ENCODE results near the gene ELMOD3.
A peak's percentile ranks its signal among the peaks of the same experiment; 100 is the strongest.

The ELMOD3 gene

DNA sequence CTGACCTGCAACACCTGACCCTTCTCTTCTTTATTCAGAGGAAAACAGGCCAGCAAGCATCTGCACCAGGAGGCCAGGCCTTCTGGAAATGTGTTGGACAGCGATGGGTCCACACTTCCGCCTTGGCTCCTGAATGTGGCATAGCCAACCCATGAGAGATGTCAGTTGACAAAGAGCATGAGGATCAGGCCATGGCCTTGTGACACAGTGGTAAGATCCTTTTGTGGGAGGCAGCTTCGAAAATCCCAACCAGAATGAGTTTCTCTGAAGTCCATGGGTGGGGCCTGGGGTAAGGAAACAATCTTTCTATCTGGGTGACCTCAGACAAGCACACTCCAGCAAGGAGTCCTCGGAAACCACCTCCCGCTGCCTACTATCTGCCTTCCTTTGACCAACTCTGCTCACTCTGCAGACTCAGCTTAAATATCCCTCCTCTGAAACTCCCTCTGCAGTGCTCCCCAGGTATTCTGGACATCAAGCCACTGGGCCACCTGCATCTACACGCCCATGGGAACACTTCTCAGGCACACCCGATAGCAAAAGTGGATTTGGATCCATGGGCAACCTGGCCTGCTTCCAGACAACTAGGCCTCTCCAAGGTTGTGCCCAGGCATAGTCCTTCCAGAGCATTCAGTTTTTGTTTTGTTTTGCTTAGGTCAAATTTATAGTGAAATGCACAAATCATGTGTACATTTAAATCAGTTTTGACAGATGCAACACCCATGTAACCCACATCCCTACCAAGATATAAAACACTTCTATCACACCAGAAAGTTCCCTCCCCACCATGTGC, 60.4 kb downstream of the ELMOD3 start:
- TF ChIP-seq, protein P1, sequence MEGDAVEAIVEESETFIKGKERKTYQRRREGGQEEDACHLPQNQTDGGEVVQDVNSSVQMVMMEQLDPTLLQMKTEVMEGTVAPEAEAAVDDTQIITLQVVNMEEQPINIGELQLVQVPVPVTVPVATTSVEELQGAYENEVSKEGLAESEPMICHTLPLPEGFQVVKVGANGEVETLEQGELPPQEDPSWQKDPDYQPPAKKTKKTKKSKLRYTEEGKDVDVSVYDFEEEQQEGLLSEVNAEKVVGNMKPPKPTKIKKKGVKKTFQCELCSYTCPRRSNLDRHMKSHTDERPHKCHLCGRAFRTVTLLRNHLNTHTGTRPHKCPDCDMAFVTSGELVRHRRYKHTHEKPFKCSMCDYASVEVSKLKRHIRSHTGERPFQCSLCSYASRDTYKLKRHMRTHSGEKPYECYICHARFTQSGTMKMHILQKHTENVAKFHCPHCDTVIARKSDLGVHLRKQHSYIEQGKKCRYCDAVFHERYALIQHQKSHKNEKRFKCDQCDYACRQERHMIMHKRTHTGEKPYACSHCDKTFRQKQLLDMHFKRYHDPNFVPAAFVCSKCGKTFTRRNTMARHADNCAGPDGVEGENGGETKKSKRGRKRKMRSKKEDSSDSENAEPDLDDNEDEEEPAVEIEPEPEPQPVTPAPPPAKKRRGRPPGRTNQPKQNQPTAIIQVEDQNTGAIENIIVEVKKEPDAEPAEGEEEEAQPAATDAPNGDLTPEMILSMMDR (IDR thresholded peaks at IDR 0.05; ENCODE audit: control insufficient read depth, extremely low read depth, insufficient read depth), result no peak
- H3K4me3 ChIP-seq (ENCODE audit: low read depth, low read length), result no peak overlapping the region
- DNase-seq (ENCODE audit: low read depth), result no peak

DNA sequence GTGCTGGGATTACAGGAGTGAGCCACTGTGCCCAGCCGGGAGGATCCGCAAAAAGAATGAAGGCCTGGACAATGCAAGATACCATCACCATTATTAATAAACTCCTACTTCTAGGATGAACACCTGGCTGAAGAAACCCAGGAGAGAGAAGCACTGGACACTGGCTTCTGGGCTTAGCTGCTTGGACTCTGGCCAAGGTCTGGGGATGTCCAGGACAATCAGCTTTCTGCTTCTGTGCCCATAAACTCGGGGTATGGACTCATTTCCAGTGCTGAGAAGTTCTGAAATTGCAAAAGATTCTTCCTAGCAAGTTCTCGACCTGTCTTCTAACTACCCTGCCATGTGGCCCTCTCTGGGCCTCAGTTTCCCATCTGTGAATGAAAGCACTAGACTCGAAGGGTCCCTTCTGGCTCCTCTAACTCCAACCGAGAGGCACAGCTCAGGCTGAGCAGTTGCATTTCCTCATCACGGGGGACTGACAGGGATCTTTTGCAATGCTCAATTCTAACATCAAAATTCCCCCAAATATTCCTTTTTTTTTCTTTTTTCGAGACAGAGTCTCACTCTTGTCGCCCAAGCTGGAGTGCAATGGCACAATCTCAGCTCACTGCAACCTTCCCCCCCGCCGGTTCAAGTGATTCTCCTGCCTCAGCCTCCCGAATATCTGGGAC, 61.5 kb downstream of the ELMOD3 start:
- no peak for DNase-seq (ENCODE audit: low read depth)
- no peak overlapping the region for H3K4me3 ChIP-seq (ENCODE audit: low read depth, low read length)
- TF ChIP-seq, protein P1 (IDR thresholded peaks at IDR 0.05; ENCODE audit: control insufficient read depth, extremely low read depth, insufficient read depth), result no peak

DNA sequence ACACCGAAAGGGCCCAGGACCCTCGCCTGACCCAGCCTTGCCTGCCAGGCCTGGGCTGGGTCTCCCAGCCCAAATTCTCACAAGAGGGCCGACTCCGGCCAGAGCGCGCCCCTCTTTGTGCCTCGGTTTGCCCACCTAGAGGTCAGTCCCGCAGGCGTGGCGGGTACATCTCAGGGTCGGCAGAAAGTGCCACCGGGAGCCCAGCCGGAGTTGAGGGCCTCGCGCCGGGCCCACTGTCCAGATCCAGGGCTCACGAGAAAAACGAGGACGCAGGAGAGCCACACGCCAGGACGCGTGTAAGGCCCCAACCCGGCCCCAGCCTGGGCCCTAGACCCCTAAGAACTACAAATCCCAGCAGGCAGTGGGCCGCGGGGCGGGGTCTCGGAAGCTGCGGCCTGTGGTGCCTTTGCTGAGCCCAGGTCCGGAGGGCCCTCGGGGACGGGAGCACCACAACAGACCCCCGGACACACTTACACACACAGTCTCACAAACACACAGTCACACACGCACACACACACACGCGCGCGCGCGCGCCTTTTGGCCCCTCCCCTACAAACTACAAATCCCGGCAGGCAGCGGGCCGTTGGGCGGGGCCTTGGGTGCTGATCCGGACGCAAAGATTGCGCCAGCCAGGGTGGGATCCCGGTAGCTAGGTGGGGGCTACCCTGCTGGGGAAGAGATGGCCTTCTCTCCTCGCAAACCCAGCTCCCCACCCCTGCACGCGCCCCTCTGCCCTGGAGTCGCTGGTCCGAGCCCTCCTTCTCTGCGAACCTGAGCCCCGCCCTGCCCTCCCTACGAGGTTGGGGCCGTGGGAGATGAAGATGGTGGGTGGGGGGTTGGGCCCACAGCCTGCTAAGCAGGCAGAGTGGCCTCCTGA, 63.8 kb downstream of the ELMOD3 start, which contains the start of gene SH2D6:
TSS of gene SH2D6 (plus strand) at position 583 of the 877 bp plus-strand sequence. CDS start 10,752 bp downstream, outside the sequence.
- H3K4me3 ChIP-seq (ENCODE audit: low read depth, low read length), result peak within 1 kb of the TSS; percentile 67
- TF ChIP-seq, protein P1 (IDR thresholded peaks at IDR 0.05; ENCODE audit: control insufficient read depth, extremely low read depth, insufficient read depth), result no peak
- no peak for DNase-seq (ENCODE audit: low read depth)

DNA sequence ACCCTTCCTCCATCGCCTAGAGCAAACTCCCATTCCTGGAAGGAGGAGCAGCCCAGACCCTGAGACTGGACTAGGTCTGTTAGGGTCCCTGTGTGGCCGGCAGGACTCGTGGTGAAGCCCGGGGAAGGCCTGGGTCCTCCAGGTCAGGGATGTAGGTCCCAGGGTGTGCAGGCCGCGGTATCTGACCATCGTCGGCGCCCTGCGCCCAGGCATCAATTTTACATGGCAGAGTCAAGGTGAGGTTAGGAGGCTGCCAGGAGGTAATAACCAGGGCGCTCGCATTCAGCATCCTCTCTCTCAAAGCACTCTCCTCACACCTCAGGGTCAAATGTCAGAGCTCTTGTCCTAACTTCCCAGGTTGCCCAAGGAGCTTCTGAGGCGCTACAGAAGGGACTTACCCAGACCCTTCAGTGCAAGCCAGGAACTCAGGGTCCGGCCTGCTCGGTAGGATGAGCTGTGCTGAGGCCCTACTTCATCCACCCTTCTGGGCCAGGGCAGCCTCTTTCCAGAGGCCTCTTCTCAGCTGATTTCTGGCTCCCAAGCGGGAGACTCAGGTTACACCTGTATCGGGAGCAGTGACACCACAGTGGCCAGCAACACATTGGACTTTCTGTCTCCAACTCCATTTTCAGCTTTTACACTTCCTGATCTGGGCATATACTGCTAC, 64.6 kb downstream of the ELMOD3 start:
- TF ChIP-seq, protein P1 (IDR thresholded peaks at IDR 0.05; ENCODE audit: control insufficient read depth, extremely low read depth, insufficient read depth), result no peak
- peak overlapping the region; percentile 67 for H3K4me3 ChIP-seq (ENCODE audit: low read depth, low read length)
- no peak for DNase-seq (ENCODE audit: low read depth)

DNA sequence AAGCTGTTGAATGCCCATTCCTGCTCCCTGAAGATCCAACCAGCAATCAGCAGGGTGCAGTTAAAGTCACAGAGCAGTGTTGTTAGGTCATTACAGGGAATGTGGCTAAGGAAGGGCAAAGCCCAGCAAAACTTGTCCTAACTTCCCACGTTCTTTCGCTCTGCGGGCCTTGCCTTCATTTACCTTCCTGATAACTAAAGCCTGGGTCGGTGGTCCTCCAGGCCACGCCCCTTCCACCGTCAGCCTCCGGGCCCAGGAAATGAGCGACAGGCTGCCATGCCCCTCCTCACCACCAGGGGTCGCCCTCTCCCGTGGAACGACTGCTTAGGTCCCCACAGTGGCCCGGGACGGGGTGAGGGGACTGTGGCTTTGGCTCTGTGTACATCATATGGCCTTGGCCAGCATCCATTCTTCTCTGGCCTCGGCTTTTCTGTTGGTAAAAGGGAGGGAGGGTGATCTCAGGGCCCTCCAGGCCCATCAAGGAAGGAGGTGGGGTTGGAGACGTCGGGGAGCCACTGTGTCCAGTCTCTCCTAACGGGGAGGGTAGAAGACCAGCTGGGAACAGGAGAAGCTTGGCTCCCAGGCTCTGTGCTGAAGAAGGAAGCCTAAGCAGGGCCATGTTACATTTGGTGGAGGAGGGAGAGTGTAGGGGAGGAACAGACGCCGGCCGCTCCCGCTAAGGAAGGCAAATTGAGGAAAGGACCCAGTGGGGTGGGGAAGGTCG, 66.1 kb downstream of the ELMOD3 start:
- TF ChIP-seq, protein P1 (IDR thresholded peaks at IDR 0.05; ENCODE audit: control insufficient read depth, extremely low read depth, insufficient read depth), result peak; percentile 96
- H3K4me3 ChIP-seq (ENCODE audit: low read depth, low read length), result no peak overlapping the region
- peak; percentile 63 for DNase-seq (ENCODE audit: low read depth)
